ENCODE data around the gene TRIM10.

TRIM10 gene

GRCh38 chr6:30155520-30156261 is 5.3 kb downstream of the TRIM10 start:
- no peak overlapping the region for H3K4me2 ChIP-seq (ENCODE audit: low read depth, low read length, poor library complexity, severe bottlenecking)
- H4K20me1 ChIP-seq (ENCODE audit: insufficient read depth, low read length, poor library complexity, severe bottlenecking): no peaks in the 10 kb centered on the region
- H3K9ac ChIP-seq (ENCODE audit: low read depth, low read length, poor library complexity, severe bottlenecking): no peak overlapping the region
- peaks cover 38% of the 10 kb centered on the region for H3K4me1 ChIP-seq (ENCODE audit: insufficient read depth, low read length, poor library complexity, severe bottlenecking)
- no peaks in the 10 kb centered on the region for H3K9me2 ChIP-seq (replicated peaks; ENCODE audit: low read depth, low read length)
- H3K9me3 ChIP-seq (ENCODE audit: insufficient read depth, low read depth, low read length): no peaks in the 10 kb centered on the region
- H3K36me3 ChIP-seq (ENCODE audit: insufficient read depth, low read length): no peaks in the 10 kb centered on the region
- TF ChIP-seq EZH2phosphoT487 (IDR thresholded peaks at IDR 0.05; ENCODE audit: borderline replicate concordance): no peak
- no peak for TF ChIP-seq CTCF (conservative IDR thresholded peaks at IDR 0.05; ENCODE audit: low read length)
- no peaks in the 10 kb centered on the region for H3K79me2 ChIP-seq (ENCODE audit: insufficient read depth, low read length)
- H3F3A ChIP-seq (ENCODE audit: low read depth): no peaks in the 10 kb centered on the region
- H3K27me3 ChIP-seq (ENCODE audit: insufficient read depth, low read length, poor library complexity, severe bottlenecking): no peaks in the 10 kb centered on the region
- H3K4me3 ChIP-seq (ENCODE audit: low read length, poor library complexity, severe bottlenecking): no peak overlapping the region
- no peak overlapping the region for H2AFZ ChIP-seq (ENCODE audit: low read length)

- Histone ChIP-seq H4K20me1 (ENCODE audit: insufficient read depth, low read length, poor library complexity, severe bottlenecking) (no peaks in the 10 kb centered on the region), H3K9ac (ENCODE audit: low read depth, low read length, poor library complexity, severe bottlenecking) (no peak overlapping the region), H3K4me3 (ENCODE audit: low read length, poor library complexity, severe bottlenecking) (no peak overlapping the region), H3F3A (ENCODE audit: low read depth) (no peaks in the 10 kb centered on the region), H3K36me3 (ENCODE audit: insufficient read depth, low read length) (no peaks in the 10 kb centered on the region), H3K4me2 (ENCODE audit: low read depth, low read length, poor library complexity, severe bottlenecking) (no peak overlapping the region), H2AFZ (ENCODE audit: low read length) (no peak overlapping the region), H3K9me2 (replicated peaks; ENCODE audit: low read depth, low read length) (no peaks in the 10 kb centered on the region), H3K9me3 (ENCODE audit: insufficient read depth, low read depth, low read length) (no peaks in the 10 kb centered on the region), H3K79me2 (ENCODE audit: insufficient read depth, low read length) (no peaks in the 10 kb centered on the region), H3K4me1 (ENCODE audit: insufficient read depth, low read length, poor library complexity, severe bottlenecking) (peaks cover 46% of the 10 kb centered on the region), H3K27me3 (ENCODE audit: insufficient read depth, low read length, poor library complexity, severe bottlenecking) (no peaks in the 10 kb centered on the region)
- no peak for TF ChIP-seq EZH2phosphoT487 (IDR thresholded peaks at IDR 0.05; ENCODE audit: borderline replicate concordance)
- TF ChIP-seq CTCF (conservative IDR thresholded peaks at IDR 0.05; ENCODE audit: low read length): 0 out of 2 replicates have a peak, but pooled peaks have one; percentile 28
These were observed 6.1 kb downstream of the TRIM10 start for GRCh38 chr6:30154709-30155519.

GRCh38 chr6:30154061-30154460 is 7.0 kb downstream of the TRIM10 start:
- Histone ChIP-seq H3K4me3 (ENCODE audit: low read length, poor library complexity, severe bottlenecking) (no peak overlapping the region), H3K27me3 (ENCODE audit: insufficient read depth, low read length, poor library complexity, severe bottlenecking) (no peaks in the 10 kb centered on the region), H3K79me2 (ENCODE audit: insufficient read depth, low read length) (no peaks in the 10 kb centered on the region), H3F3A (ENCODE audit: low read depth) (no peaks in the 10 kb centered on the region), H3K36me3 (ENCODE audit: insufficient read depth, low read length) (no peaks in the 10 kb centered on the region), H3K4me1 (ENCODE audit: insufficient read depth, low read length, poor library complexity, severe bottlenecking) (peaks cover 47% of the 10 kb centered on the region), H2AFZ (ENCODE audit: low read length) (no peak overlapping the region), H4K20me1 (ENCODE audit: insufficient read depth, low read length, poor library complexity, severe bottlenecking) (no peaks in the 10 kb centered on the region), H3K9me3 (ENCODE audit: insufficient read depth, low read depth, low read length) (no peaks in the 10 kb centered on the region), H3K9me2 (replicated peaks; ENCODE audit: low read depth, low read length) (no peaks in the 10 kb centered on the region), H3K9ac (ENCODE audit: low read depth, low read length, poor library complexity, severe bottlenecking) (no peak overlapping the region), H3K4me2 (ENCODE audit: low read depth, low read length, poor library complexity, severe bottlenecking) (no peak overlapping the region)
- TF ChIP-seq EZH2phosphoT487 (IDR thresholded peaks at IDR 0.05; ENCODE audit: borderline replicate concordance) (no peak), CTCF (conservative IDR thresholded peaks at IDR 0.05; ENCODE audit: low read length) (no peak)
